Stomach (tissue), 9 donors: ENCODE measurements around the gene EMP3. TPM values are rescaled to one million over a fixed set of nuclear protein-coding genes. Genes with fewer than 3 reads are reported as not detected.

Experiments used
- DNase-seq, 2 donors: peaks; one replicate each; pipeline versions ENCODE4 v3.0.0 to v3.0.0-alpha.2; 2013 to 2019
- H3K27ac ChIP-seq, 5 donors: fragments of 200-600 bp in 4 of 5; sonication (generic) in 4 of 5; one replicate each; pipeline ENCODE4 v1.5.1; 2013 to 2019; ENCODE audit warnings: mild to moderate bottlenecking in 1 of 5, moderate library complexity in 1 of 5
- H3K27me3 ChIP-seq, 3 donors: fragments of 200-600 bp; sonication (generic); one replicate each; pipeline ENCODE4 v1.5.1; 2017 to 2019; ENCODE audit warnings: mixed run types in 1 of 3
- H3K36me3 ChIP-seq, 4 donors: fragments of 200-600 bp; sonication (generic); 1 replicate in 3 of 4; 2 replicates in 1 of 4; pipeline ENCODE4 v1.5.1; 2016 to 2019
- H3K4me1 ChIP-seq, 4 donors: fragments of 200-600 bp; sonication (generic); one replicate each; pipeline ENCODE4 v1.5.1; 2016 to 2019
- H3K4me3 ChIP-seq, 4 donors: fragments of 200-600 bp; sonication (generic) in 3 of 4; one replicate each; pipeline ENCODE4 v1.5.1; 2016 to 2019; ENCODE audit warnings: mild to moderate bottlenecking in 1 of 4
- H3K9me3 ChIP-seq, 4 donors: fragments of 200-600 bp; sonication (generic); one replicate each; pipeline ENCODE4 v1.5.1; 2016 to 2019
- CTCF ChIP-seq, 7 experiments: fragments of 450-650 bp in 4 of 7; fragments of 200-600 bp in 3 of 7; sonication (generic) in 3 of 7; IDR thresholded peaks; one replicate each; pipeline ENCODE4 v1.5.1; 2016 to 2019; ENCODE audit warnings: antibody characterized with exemption in 7 of 7, control low read depth in 2 of 7, mild to moderate bottlenecking in 1 of 7
- EP300 ChIP-seq: sonication (generic); formaldehyde crosslinking; IDR thresholded peaks from one replicate; pipeline ENCODE4 v1.6.1; 2017; ENCODE audit warnings: antibody characterized with exemption
- POLR2A ChIP-seq, 4 donors: fragments of 450-650 bp; IDR thresholded peaks; one replicate each; pipeline ENCODE4 v1.6.1; 2016; ENCODE audit warnings: antibody characterized with exemption in 4 of 4, control low read depth in 2 of 4, mild to moderate bottlenecking in 1 of 4, moderate library complexity in 1 of 4
- POLR2AphosphoS5 ChIP-seq, 3 donors: sonication (generic); formaldehyde crosslinking; IDR thresholded peaks; one replicate each; pipeline ENCODE4 v1.6.1; 2016; ENCODE audit warnings: antibody characterized with exemption in 3 of 3
- WGBS, 5 donors: extraction: QIAGEN DNeasy Blood & Tissue Kit in 3 of 5; methylation state at CpG; one replicate each; pipeline versions ENCODE4 v1.1.5 to v1.1.7; 2013 to 2018; 5-methylcytosine and 5-hydroxymethylcytosine counted together
- intact Hi-C: fragments of 100-400 bp; cut with DNase I; formaldehyde crosslinking; loops from one replicate; pipeline ENCODE4 v1.15.1; 2023; ENCODE audit warnings: low total_unique reads
- polyA plus RNA-seq, 3 donors: library from polyadenylated mRNA; stranded (reverse); fragments of 200-250 nt; gene quantifications; one replicate each; pipeline ENCODE4 v1.2.3, GENCODE V29; 2013
- total RNA-seq, 5 donors: library from RNA; depleted of rRNA; stranded (reverse); fragments of >200 nt; gene quantifications; one replicate each; pipeline versions ENCODE4 v1.1.0 to v1.2.3, GENCODE V29; 2014 to 2016
- donor health status: healthy with polysubstance abuse.
- donor health status: Bipolar disorder and iron deficiency.
- donor health status: healthy.

Gene EMP3
- total and polyA plus RNA-seq, 8 donors, result 6.4 to 61.4 (median 44.4) TPM

DNA sequence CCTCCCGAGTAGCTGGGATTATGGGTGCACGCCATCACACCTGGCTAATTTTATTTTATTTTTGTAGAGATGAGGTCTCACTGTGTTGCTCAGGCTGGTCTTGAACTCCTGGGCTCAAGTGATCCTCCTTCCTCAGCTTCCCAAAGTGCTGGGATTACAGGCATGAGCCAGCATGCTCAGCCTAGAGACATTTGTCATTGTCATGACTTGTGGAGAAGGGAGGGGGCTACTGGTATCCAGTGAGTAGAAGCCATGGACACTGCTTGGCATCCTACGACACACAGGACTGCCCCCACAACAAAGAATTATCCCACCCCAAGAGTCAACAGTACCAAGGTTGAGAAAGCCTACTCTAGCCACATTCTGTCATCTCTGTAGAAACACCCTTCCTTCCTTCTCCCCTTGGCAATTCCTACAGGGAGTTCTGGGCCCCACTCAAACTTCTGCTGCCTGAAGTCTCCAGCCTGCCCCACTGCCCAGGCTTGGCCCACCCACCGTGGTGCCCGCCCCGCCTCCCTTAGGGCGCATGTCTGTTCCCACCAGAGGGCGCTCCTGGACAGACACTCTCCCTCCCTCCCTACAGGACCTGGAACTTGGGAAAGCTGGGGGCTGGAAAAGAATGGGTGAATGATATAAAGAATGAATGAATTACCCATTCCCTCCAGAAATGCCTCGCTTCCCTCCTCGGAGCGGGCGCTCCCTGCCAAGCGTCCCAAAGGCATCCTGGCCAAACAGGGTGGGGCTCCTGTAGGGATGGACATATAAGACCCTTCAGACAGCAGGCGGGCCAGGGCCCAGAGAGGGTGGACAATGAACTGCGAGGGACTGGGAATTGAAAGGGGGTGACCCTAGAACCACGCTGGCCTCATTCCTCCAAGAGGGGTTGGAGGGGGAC lies 5.5 kb upstream of the EMP3 start:
- H3K4me3 ChIP-seq, result no peak overlapping the region
- 29 to 35% (median 29%) methylated on average over 16 of the region's 16 CpGs for WGBS, 5 donors
- intact Hi-C loops, result no loop called here
- TF ChIP-seq EP300 (no peak), POLR2A (IDR thresholded peaks at IDR 0.05) (no peak), POLR2AphosphoS5 (IDR thresholded peaks at IDR 0.05) (peak in 1 of 3 donors; percentile 30), CTCF (IDR thresholded peaks at IDR 0.05) (peak in 5 of 7 experiments; percentile 56 to 89 (median 81))
- H3K36me3 ChIP-seq, result no peaks in the 10 kb centered on the region
- H3K4me1 ChIP-seq, result peaks cover 23 to 43% (median 30%) of the 10 kb centered on the region in 4 donors
- H3K9me3 ChIP-seq, result no peaks in the 10 kb centered on the region
- peak; percentile 91 to 93 for DNase-seq
- H3K27ac ChIP-seq, result peak overlapping the region; percentile 95 to 100 (median 96)
- no peaks in the 10 kb centered on the region for H3K27me3 ChIP-seq

DNA sequence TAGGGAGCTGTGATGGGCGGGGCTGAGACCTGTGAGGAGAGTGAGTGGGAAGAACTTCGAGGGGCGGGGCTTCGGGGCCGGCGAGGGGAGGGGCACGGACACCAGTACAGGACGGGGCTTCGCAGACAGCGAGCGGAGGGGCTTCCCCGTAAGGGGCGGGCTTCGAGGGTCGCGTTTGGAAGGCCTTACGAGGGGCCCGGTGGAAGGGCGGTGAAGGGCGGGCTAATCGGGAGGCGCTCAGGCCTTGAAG lies 4.1 kb upstream of the EMP3 start:
- H3K27ac ChIP-seq, result peak overlapping the region; percentile 95 to 100 (median 96)
- peak; percentile 98 to 99 for DNase-seq
- 0 to 1% (median 1%) methylated on average over 12 to 22 of the region's 22 CpGs for WGBS, 5 donors
- peak overlapping the region; percentile 50 to 62 (median 54) for H3K4me3 ChIP-seq
- intact Hi-C loops, result no loop called here
- no peaks in the 10 kb centered on the region for H3K36me3 ChIP-seq
- no peaks in the 10 kb centered on the region for H3K9me3 ChIP-seq
- peaks cover 35 to 58% (median 44%) of the 10 kb centered on the region in 4 donors for H3K4me1 ChIP-seq
- no peaks in the 10 kb centered on the region for H3K27me3 ChIP-seq
- TF ChIP-seq EP300 (no peak), POLR2A (IDR thresholded peaks at IDR 0.05) (no peak), POLR2AphosphoS5 (IDR thresholded peaks at IDR 0.05) (no peak), CTCF (IDR thresholded peaks at IDR 0.05) (no peak)

DNA sequence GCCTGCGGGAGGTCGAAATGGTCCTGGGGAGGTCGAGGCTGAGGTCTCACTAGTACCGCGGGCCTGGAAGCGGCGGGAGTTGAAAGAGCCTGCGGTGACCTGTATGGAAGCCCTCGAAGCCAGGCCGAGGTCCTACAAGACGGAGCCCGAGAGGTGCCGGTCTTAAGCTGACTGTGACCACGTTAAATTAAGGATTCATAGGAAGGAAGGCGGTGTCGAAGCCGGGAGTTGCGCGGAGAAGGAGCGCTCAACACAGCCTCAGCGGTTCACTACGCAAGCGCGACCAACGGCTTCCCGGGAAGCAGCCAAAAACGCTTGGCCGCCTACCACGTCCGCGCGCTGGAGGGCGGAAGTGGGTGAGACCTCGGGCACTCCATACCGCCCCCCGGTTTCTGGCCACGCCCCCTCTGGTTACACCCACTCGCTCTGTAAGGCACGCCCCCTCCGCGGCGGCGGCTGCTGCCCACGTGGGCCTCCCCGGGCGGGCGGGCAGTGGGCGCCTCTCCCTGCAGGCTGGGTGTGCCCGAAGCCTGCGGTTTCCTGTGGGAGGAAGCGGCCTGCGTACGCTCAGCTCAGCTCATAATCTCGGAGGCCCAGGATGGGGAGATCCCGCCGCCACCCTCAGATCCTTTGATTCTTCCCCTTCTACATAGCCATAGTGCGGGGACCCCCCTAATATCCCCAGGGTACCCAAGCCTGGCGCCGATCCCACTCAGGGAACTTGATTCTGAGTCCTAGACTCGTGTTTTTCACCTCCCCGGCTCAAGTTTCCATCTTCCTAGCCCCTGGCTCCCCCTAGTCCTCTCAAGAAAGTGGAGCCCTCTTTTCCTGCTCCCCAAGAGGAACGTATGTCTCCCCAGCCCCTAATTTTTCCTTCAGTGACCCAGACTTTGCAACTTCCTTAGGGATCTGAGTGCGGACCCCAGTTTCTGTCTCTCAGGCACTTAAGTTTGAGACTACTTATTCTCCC lies 3.4 kb upstream of the EMP3 start:
- H3K9me3 ChIP-seq, result no peaks in the 10 kb centered on the region
- H3K27ac ChIP-seq, result peak overlapping the region; percentile 95 to 100 (median 96)
- intact Hi-C loops, result no loop called here
- WGBS, 5 donors, result 1 to 5% (median 2%) methylated on average over 16 to 63 of the region's 63 CpGs
- H3K4me3 ChIP-seq, result peak overlapping the region; percentile 50 to 62 (median 54)
- TF ChIP-seq POLR2AphosphoS5 (IDR thresholded peaks at IDR 0.05) (peak; percentile 81 to 97 (median 93)), EP300 (no peak), CTCF (IDR thresholded peaks at IDR 0.05) (peak in 1 of 7 experiments; percentile 8), POLR2A (IDR thresholded peaks at IDR 0.05) (peak in 1 of 4 donors; percentile 26)
- H3K4me1 ChIP-seq, result peaks cover 41 to 64% (median 50%) of the 10 kb centered on the region in 4 donors
- no peaks in the 10 kb centered on the region for H3K27me3 ChIP-seq
- DNase-seq, result peak; percentile 99
- no peaks in the 10 kb centered on the region for H3K36me3 ChIP-seq
